ENCODE results near the gene MRGPRF. TPM values are rescaled to one million over a fixed set of nuclear protein-coding genes. Genes with fewer than 3 reads are reported as not detected.
A peak's percentile ranks its signal among the peaks of the same experiment; 100 is the strongest.

MRGPRF gene
- total and polyA plus RNA-seq, 2 of the 8 experiments (the other 6 are each of a cell fraction or from before 2014, with no cell fraction given) = 7.5 to 11.0 TPM

DNA sequence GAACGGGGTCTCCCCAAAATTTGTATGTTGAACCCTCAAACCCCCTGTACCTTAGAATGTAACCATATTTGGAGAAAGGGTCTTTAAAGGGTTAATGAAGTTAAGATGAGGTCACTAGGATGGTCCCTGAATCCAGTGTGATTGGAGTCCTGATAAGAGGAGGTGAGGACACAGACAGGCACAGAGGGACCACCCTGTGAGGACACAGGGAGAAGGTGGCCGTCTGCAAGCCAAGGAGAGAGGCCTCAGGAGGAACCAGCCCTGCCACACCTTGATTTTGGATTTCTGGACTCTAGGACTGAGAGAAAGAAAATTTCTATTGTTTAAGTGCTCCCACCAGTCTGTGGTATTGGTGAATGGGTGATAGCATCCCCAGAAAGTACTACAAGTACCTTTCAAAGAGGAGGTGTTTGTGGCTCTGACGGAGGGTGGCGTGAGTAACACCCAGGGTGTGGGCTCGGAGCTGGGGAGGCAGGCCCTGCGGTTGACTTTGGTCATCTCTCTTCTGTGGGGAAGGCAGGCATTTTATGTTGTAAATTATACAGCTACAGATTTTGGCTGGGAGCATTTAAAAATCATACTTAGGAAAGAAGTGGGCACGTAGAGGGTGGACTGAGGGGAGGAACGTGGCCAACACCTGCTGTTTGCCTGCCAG is 13.8 kb downstream of the MRGPRF start:
- Histone ChIP-seq H3K9ac (replicated peaks in 1 of 4; ENCODE audit: extremely low read depth in 1 of 4, low read depth in 3 of 4, low read length in 3 of 4) (no peak overlapping the region), H3K36me3 (ENCODE audit: control insufficient read depth in 2 of 4, insufficient read depth in 4 of 4, low read length in 3 of 4) (no peaks in the 10 kb centered on the region), H3K56ac (replicated peaks; ENCODE audit: insufficient read length, low read depth, low read length) (no peak overlapping the region), H3K4me2 (ENCODE audit: insufficient read depth in 1 of 2, low read depth in 2 of 2, low read length in 2 of 2) (no peak overlapping the region), H3K4me1 (replicated peaks in 1 of 4; ENCODE audit: control insufficient read depth in 3 of 4, insufficient read depth in 4 of 4, low read length in 3 of 4) (peaks cover 0 to 2% (median 1%) of the 10 kb centered on the region in 4 experiments; a peak in 2 of 7 replicates), H3K79me1 (ENCODE audit: low read depth, low read length) (no peaks in the 10 kb centered on the region), H3K9me3 (ENCODE audit: insufficient read depth in 2 of 2, low read depth in 1 of 2, low read length in 1 of 2) (no peaks in the 10 kb centered on the region), H3K79me2 (ENCODE audit: control insufficient read depth in 1 of 2, insufficient read depth in 2 of 2, low read length in 2 of 2) (no peaks in the 10 kb centered on the region), H2AK5ac (ENCODE audit: low read depth, low read length) (no peak overlapping the region), H2BK12ac (ENCODE audit: low read depth, low read length) (0 out of 2 replicates have a peak overlapping the region, but pooled peaks have one; percentile 17), H3K27me3 (replicated peaks in 1 of 4; ENCODE audit: control insufficient read depth in 3 of 4, extremely low read depth in 1 of 4, insufficient read depth in 3 of 4, low read length in 3 of 4) (no peaks in the 10 kb centered on the region), H2BK5ac (ENCODE audit: low read depth, low read length) (no peak overlapping the region), H3K23ac (ENCODE audit: insufficient read length) (no peak overlapping the region), H3K4me3 (ENCODE audit: extremely low read depth in 1 of 4, insufficient read depth in 2 of 4, low read depth in 3 of 4, low read length in 4 of 4) (no peak overlapping the region), H4K20me1 (replicated peaks in 1 of 2; ENCODE audit: control insufficient read depth in 1 of 2, insufficient read depth in 2 of 2, low read length in 2 of 2) (no peaks in the 10 kb centered on the region), H4K91ac (replicated peaks; ENCODE audit: insufficient read length, low read length) (no peak overlapping the region), H2BK20ac (ENCODE audit: low read length) (no peak overlapping the region), H4K5ac (ENCODE audit: insufficient read length, low read depth, low read length) (no peak overlapping the region), H2AFZ (ENCODE audit: low read length) (no peak overlapping the region), H2BK15ac (ENCODE audit: low read length) (no peak overlapping the region), H3K4ac (replicated peaks; ENCODE audit: insufficient read length, low read depth, low read length) (no peak overlapping the region), H4K8ac (ENCODE audit: extremely low read depth, insufficient read depth, low read length) (no peak overlapping the region), H3K27ac (ENCODE audit: low read depth, low read length) (no peak overlapping the region), H3K23me2 (ENCODE audit: low read depth, low read length) (no peaks in the 10 kb centered on the region), H3K14ac (ENCODE audit: insufficient read length) (no peak overlapping the region), H3K18ac (ENCODE audit: extremely low read depth, low read length) (no peak overlapping the region), H2BK120ac (replicated peaks; ENCODE audit: low read depth, low read length) (no peak overlapping the region)
- 93% methylated on average over 8 of the region's 8 CpGs; no CpG with 5 or more reads in 1 of the 2 experiments for WGBS, 2 experiments (ENCODE audit: extremely low coverage in 1 of 2, insufficient coverage in 1 of 2, insufficient read length in 1 of 2, insufficient replicate concordance in 2 of 2, low coverage in 1 of 2, low lambda C conversion rate in 2 of 2, missing lambda C conversion rate in 1 of 2)
- ChIA-PET POLR2A (ENCODE audit: partially characterized antibody) (interaction anchor here (1.1 to 2.5 kb wide), 2 partner anchors 12 to 50 kb away, joined by 3 to 6 read pairs; partner anchors contain the start of gene TPCN2), CTCF (ENCODE audit: partially characterized antibody) (interaction anchor here (1.0 to 2.3 kb wide), 6 partner anchors 9 to 29 kb away, joined by 3 to 6 read pairs (median 4); partner anchors contain the start of genes MRGPRD and MRGPRF)
- no peak for TF ChIP-seq FOSL1 (IDR thresholded peaks at IDR 0.05; ENCODE audit: insufficient read depth, low read depth, low read length)
- TF ChIP-seq KDM4A (IDR thresholded peaks at IDR 0.05; ENCODE audit: low read depth, low read length, severe bottlenecking) = no peak
- TF ChIP-seq EZH2 (IDR thresholded peaks at IDR 0.05; ENCODE audit: low read depth, low read length, severe bottlenecking) = no peak
- no peak for TF ChIP-seq SP2 (IDR thresholded peaks at IDR 0.05; ENCODE audit: low read length)
- TF ChIP-seq, protein P1, sequence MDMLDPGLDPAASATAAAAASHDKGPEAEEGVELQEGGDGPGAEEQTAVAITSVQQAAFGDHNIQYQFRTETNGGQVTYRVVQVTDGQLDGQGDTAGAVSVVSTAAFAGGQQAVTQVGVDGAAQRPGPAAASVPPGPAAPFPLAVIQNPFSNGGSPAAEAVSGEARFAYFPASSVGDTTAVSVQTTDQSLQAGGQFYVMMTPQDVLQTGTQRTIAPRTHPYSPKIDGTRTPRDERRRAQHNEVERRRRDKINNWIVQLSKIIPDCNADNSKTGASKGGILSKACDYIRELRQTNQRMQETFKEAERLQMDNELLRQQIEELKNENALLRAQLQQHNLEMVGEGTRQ (IDR thresholded peaks at IDR 0.05; ENCODE audit: low read length) = no peak
- TF ChIP-seq KDM1A (IDR thresholded peaks at IDR 0.05; ENCODE audit: borderline replicate concordance, low read length) = no peak
- TF ChIP-seq, protein P2, sequence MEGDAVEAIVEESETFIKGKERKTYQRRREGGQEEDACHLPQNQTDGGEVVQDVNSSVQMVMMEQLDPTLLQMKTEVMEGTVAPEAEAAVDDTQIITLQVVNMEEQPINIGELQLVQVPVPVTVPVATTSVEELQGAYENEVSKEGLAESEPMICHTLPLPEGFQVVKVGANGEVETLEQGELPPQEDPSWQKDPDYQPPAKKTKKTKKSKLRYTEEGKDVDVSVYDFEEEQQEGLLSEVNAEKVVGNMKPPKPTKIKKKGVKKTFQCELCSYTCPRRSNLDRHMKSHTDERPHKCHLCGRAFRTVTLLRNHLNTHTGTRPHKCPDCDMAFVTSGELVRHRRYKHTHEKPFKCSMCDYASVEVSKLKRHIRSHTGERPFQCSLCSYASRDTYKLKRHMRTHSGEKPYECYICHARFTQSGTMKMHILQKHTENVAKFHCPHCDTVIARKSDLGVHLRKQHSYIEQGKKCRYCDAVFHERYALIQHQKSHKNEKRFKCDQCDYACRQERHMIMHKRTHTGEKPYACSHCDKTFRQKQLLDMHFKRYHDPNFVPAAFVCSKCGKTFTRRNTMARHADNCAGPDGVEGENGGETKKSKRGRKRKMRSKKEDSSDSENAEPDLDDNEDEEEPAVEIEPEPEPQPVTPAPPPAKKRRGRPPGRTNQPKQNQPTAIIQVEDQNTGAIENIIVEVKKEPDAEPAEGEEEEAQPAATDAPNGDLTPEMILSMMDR (IDR thresholded peaks at IDR 0.05; ENCODE audit: control extremely low read depth in 1 of 3, insufficient read depth in 1 of 3, low read depth in 1 of 3, low read length in 3 of 3) = no peak
- no peak for FAIRE-seq
- no peak for DNase-seq (ENCODE audit: low read depth in 1 of 2, low spot score in 2 of 2)

Measured in H1 (cell line).